Neural cell (in vitro differentiated cells): ENCODE data around the gene HMGB3.

Experiments used
- EP300 ChIP-seq: fragments of 450-650 bp; conservative IDR thresholded peaks from 2 replicates; pipeline ENCODE4 v1.6.1; 2014; ENCODE audit warnings: antibody characterized with exemption, mild to moderate bottlenecking, moderate library complexity; ENCODE audit not compliant: poor library complexity, severe bottlenecking
- EZH2 ChIP-seq: fragments of 200-600, 300-800 bp; shearing (Covaris generic), sonication (generic); IDR thresholded peaks from 2 replicates; pipeline ENCODE4 v1.6.1; 2014; ENCODE audit warnings: antibody characterized with exemption, low read length, borderline replicate concordance, mild to moderate bottlenecking; ENCODE audit not compliant: insufficient read depth, poor library complexity, severe bottlenecking
- MXI1 ChIP-seq: fragments of 450-650 bp; conservative IDR thresholded peaks from 2 replicates; pipeline ENCODE4 v1.6.1; 2014; ENCODE audit warnings: antibody characterized with exemption, mild to moderate bottlenecking; ENCODE audit not compliant: poor library complexity, severe bottlenecking
- POLR2AphosphoS5 ChIP-seq: IDR thresholded peaks from 2 replicates; pipeline ENCODE4 v1.6.1; 2012
- RAD21 ChIP-seq: fragments of 450-650 bp; conservative IDR thresholded peaks from 2 replicates; pipeline ENCODE4 v1.6.1; 2014; ENCODE audit warnings: antibody characterized with exemption, mild to moderate bottlenecking, moderate library complexity
- SMC3 ChIP-seq: fragments of 450-650 bp; conservative IDR thresholded peaks from 2 replicates; pipeline ENCODE4 v1.6.1; 2014; ENCODE audit warnings: antibody characterized with exemption, mild to moderate bottlenecking, moderate library complexity; ENCODE audit not compliant: poor library complexity
- TF ChIP-seq, protein P1 (sequence below): IDR thresholded peaks from 2 replicates; pipeline ENCODE4 v1.6.1; 2012; ENCODE audit warnings: borderline replicate concordance
- TF ChIP-seq, protein P2 (sequence below): fragments of 450-650 bp; IDR thresholded peaks from 2 replicates; pipeline ENCODE4 v1.5.1; 2014; ENCODE audit warnings: antibody characterized with exemption, mild to moderate bottlenecking, moderate library complexity; ENCODE audit not compliant: poor library complexity, severe bottlenecking

DNA sequence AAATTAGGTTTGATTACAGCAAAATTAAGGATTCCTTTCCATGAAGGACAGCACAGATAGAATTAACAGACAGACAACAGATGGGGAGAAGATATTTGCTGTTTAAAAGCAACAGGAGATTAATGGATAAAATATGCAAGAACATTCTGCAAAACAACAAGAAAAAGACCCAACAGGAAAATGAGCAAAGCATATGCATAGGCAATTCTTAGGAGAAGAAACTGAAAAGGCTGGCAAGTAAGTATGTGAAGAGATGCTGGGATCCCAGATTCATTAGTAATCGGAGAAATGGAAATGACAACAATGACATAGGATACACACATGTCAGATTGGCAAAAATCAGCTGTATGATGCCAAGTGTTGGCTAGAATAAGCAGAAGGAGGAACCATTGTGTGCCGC, 27.5 kb upstream of the HMGB3 start:
- TF ChIP-seq SMC3 (no peak), EP300 (no peak), POLR2AphosphoS5 (no peak), RAD21 (no peak), EZH2 (no peak), MXI1 (no peak)
- TF ChIP-seq, protein P1, sequence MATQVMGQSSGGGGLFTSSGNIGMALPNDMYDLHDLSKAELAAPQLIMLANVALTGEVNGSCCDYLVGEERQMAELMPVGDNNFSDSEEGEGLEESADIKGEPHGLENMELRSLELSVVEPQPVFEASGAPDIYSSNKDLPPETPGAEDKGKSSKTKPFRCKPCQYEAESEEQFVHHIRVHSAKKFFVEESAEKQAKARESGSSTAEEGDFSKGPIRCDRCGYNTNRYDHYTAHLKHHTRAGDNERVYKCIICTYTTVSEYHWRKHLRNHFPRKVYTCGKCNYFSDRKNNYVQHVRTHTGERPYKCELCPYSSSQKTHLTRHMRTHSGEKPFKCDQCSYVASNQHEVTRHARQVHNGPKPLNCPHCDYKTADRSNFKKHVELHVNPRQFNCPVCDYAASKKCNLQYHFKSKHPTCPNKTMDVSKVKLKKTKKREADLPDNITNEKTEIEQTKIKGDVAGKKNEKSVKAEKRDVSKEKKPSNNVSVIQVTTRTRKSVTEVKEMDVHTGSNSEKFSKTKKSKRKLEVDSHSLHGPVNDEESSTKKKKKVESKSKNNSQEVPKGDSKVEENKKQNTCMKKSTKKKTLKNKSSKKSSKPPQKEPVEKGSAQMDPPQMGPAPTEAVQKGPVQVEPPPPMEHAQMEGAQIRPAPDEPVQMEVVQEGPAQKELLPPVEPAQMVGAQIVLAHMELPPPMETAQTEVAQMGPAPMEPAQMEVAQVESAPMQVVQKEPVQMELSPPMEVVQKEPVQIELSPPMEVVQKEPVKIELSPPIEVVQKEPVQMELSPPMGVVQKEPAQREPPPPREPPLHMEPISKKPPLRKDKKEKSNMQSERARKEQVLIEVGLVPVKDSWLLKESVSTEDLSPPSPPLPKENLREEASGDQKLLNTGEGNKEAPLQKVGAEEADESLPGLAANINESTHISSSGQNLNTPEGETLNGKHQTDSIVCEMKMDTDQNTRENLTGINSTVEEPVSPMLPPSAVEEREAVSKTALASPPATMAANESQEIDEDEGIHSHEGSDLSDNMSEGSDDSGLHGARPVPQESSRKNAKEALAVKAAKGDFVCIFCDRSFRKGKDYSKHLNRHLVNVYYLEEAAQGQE, result no peak
- TF ChIP-seq, protein P2, sequence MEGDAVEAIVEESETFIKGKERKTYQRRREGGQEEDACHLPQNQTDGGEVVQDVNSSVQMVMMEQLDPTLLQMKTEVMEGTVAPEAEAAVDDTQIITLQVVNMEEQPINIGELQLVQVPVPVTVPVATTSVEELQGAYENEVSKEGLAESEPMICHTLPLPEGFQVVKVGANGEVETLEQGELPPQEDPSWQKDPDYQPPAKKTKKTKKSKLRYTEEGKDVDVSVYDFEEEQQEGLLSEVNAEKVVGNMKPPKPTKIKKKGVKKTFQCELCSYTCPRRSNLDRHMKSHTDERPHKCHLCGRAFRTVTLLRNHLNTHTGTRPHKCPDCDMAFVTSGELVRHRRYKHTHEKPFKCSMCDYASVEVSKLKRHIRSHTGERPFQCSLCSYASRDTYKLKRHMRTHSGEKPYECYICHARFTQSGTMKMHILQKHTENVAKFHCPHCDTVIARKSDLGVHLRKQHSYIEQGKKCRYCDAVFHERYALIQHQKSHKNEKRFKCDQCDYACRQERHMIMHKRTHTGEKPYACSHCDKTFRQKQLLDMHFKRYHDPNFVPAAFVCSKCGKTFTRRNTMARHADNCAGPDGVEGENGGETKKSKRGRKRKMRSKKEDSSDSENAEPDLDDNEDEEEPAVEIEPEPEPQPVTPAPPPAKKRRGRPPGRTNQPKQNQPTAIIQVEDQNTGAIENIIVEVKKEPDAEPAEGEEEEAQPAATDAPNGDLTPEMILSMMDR, result no peak
